Activated CD8-positive, alpha-beta memory T cell treated with anti-CD3 and anti-CD28 coated beads for 4 hours (primary cell): Measurements from ENCODE around the gene STYX.

ENCODE experiments used
- DNase-seq, 2 donors: peaks; one replicate each; pipeline ENCODE4 v3.0.0-alpha.2; 2020; ENCODE audit warnings: low read depth in 2 of 2

STYX gene

GRCh38 chr14:52729925-52730708 lies at the start of gene STYX:
STYX (plus strand) TSS chr14:52730166; CDS start chr14:52730475, 309 bp downstream.
- DNase-seq, result peak; percentile 95

- no peak for DNase-seq
Measured at GRCh38 chr14:52683985-52684520, 45.9 kb upstream of the STYX start.

- no peak for DNase-seq
Measured at GRCh38 chr14:52686176-52686575, 43.8 kb upstream of the STYX start.

- DNase-seq, result no peak
Measured at GRCh38 chr14:52690983-52691760, 38.8 kb upstream of the STYX start.

- DNase-seq, result no peak
Measured at GRCh38 chr14:52692248-52692962, 37.6 kb upstream of the STYX start.

- no peak for DNase-seq
Measured at GRCh38 chr14:52693036-52693435, 36.9 kb upstream of the STYX start.

GRCh38 chr14:52693532-52693931 lies 36.4 kb upstream of the STYX start:
- no peak for DNase-seq

- DNase-seq, result peak in 1 of 2 donors; percentile 30
Measured at GRCh38 chr14:52694761-52695480, 35.0 kb upstream of the STYX start.

- peak; percentile 31 to 32 for DNase-seq
Measured at GRCh38 chr14:52695481-52696091, 34.4 kb upstream of the STYX start, which contains the start of gene ERO1A. ERO1A (minus strand) TSS chr14:52695558; CDS start chr14:52695481, 77 bp downstream.

GRCh38 chr14:52700701-52701172 lies 29.2 kb upstream of the STYX start:
- DNase-seq, result no peak

GRCh38 chr14:52701223-52701622 lies 28.7 kb upstream of the STYX start:
- DNase-seq, result no peak

GRCh38 chr14:52703225-52703624 lies 26.7 kb upstream of the STYX start:
- no peak for DNase-seq

- DNase-seq, result no peak
Measured at GRCh38 chr14:52703664-52704063, 26.3 kb upstream of the STYX start.

- DNase-seq, result peak in 1 of 2 donors; percentile 44
Measured at GRCh38 chr14:52706286-52706685, 23.7 kb upstream of the STYX start.

GRCh38 chr14:52706724-52707706 lies 23.0 kb upstream of the STYX start, which contains the start of gene PSMC6:
PSMC6 (plus strand) TSS chr14:52707200; CDS start chr14:52707220, 20 bp downstream.
- peak; percentile 89 to 91 for DNase-seq

- DNase-seq, result no peak
Measured at GRCh38 chr14:52711666-52712065, 18.3 kb upstream of the STYX start.

GRCh38 chr14:52716155-52716554 lies 13.8 kb upstream of the STYX start:
- no peak for DNase-seq

- DNase-seq, result no peak
Measured at GRCh38 chr14:52723514-52724359, 6.2 kb upstream of the STYX start.

GRCh38 chr14:52724360-52724644 lies 5.7 kb upstream of the STYX start:
- no peak for DNase-seq
